ENCODE data around the gene ALK.

The ALK gene

DNA sequence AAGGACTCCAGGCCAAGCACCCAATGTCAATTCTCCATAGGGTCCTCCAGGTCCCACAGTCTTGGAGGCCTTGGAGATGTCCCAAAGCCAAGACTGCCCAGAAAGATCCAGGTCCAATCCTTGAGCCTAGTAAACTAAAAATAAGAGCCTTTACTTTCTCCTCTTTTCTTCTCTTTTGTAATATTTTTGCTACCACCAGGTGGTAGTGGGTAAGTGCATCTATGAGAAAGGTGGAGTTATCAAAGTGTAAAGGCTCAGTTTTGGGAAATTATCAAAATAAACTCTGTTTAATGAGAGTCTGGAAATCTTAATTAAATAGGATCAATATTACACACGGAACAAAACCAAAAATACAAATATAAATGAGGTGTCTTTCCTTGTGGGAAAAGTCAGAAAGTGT, 276.4 kb downstream of the ALK start:
- no peak for DNase-seq (ENCODE audit: low read depth)

DNA sequence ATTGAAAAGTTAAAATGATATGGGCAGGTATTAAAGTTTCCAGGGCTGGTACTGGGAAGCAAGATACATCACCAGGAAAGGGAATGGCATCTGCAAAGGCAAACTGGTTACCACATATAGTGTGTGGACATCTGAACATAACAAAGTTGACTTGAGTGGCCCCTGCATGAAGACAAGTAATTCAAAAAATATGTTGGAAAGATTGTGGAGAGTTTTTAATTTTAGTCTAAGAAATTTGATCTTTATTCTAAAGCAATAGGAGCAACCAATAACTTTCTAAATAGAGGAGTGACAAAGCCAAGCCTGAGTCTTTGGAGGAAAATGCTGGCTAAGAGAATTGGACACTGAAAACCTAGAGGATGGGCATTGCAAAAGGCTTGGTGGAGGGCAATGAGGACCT, 278.2 kb downstream of the ALK start:
- no peak for DNase-seq (ENCODE audit: low read depth)

DNA sequence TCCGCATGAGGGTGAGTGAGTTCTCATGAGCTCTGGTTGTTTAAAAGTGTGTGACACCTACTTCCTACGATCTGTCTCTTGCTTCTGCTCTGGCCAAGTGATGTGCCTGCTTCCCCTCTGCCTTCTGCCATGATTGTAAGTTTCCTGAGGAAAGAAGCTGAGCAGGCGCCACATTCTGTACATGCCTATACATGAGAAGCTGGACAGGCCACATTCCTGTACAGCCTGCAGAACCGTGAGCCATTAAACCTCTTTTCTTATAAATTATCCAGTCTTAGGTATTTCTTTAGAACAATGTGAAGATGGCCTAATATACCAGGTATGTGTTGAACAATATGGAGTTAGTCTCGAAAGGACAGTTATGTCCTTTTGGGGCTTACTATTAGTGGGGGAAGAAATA, 281.0 kb downstream of the ALK start:
- DNase-seq (ENCODE audit: low read depth): no peak

DNA sequence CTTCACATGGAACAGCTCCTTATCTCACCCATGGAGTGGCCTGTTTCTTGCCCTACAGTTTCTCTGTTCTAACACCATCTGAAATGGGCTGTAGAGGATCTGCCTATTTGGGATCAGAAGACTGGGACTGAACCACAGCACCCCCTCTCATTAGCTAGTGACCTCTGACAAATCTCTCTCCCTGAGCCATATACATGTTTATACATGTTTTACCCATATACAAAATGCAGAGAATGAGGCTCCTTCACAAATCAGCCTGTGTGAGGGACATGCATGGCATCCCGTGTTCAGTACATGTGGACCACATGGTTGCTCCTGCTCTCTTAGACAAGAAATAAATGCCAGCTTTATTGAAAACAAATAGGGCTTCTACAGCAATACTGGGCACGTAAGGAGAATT, 282.7 kb downstream of the ALK start:
- no peak for DNase-seq (ENCODE audit: low read depth)

DNA sequence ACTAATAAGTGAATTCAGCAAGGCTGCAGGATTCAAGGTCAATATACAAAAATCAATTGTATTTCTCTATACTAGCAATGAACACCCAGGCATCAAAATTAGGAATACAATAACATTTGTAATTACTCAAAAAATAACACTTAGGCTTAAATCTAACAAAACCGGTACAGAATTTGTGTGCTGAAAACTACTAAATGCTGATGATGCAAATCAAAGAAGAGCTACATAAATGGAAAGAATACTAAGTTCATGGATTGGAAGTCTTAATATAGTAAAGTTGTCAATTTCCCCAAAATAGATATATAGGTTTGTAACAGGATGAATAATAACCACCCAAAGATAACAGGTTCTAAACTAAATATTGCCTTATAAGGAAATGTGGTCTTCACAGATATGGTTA, 286.5 kb downstream of the ALK start:
- no peak for DNase-seq (ENCODE audit: low read depth)

DNA sequence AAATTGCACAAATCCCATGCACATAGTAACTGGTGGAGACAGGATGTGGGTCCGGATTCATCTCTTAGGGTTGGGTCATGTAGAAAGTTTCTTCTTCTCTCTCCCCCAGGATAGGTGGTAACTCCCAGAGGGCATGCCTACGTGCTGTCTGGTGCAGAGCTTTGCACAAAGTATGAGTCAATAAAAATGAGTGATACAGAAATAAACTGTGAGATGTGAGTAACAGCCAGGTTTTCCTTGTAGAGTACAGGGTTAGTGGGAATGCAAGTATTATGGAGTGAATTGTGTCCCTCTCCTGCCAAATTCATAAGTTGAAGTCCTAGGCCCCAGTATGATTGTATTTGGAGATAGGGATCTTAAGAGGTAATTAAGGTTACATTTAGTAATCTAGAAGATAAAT, 289.4 kb downstream of the ALK start:
- peak; percentile 21 for DNase-seq (ENCODE audit: low read depth)

DNA sequence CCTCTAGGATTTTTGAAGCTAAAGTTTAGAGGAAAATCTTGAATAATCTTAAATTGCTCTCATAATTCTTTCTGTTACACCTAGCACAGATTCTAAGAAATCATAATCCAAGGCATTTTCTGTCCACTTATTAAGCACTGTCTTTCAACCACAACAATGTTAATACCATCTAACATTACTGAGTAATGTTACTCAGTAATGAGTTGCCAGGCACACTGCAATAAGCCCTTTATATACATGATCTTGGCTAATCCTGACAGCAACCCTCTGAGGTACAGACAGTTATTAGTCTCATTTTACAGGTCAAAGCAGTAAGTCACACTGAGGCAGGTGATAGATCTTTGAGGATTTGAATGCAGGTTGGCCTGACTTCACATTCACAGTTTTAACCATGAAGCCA, 291.9 kb downstream of the ALK start:
- no peak for DNase-seq (ENCODE audit: low read depth)

DNA sequence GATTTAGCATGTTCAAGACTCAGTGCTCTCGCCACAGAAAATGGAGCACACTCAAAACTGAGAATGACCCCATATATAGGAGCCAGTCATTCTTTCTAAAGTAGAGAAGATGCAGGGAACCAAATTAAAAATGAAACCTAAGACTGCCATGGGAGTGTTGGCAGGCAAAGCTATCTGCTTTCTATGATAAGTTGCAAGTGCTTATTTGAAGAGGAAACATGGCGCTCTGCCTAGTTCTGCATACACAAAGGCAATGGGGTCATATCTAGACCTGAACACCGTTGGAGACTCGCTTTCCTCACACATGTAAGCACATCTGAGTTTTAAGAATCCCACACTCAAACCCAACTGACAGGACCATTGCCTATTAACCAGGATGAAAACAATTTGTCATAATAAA, 292.5 kb downstream of the ALK start:
- DNase-seq (ENCODE audit: low read depth): no peak

DNA sequence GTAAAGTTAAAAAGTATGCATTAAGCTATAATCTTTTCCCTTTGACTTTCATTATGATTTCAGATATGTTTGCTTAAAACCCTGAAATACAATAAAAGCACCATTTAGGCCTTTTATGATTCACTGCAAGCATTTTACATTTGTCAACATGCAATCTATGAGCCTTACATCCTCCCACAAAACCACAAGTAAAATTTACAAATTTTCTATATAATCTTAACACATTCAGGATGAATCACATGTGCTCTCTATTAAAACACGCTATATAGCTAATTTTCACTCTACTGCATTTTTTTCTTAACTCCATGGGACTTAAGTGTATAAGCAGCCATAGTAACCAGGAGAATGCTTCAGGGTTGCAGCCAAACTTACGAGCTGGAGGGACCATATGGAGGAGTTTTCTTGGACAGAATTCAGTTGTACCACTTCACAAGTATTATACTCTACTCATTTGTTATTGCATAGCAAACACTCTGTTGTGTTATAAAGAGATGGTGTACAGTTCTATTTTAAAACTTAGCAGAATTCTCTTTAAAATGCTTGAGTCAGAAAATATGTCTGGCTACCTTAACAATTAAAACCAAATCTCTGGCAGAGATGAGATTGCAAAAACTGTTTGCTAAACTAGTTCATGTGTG, 293.2 kb downstream of the ALK start:
- DNase-seq (ENCODE audit: low read depth): no peak

DNA sequence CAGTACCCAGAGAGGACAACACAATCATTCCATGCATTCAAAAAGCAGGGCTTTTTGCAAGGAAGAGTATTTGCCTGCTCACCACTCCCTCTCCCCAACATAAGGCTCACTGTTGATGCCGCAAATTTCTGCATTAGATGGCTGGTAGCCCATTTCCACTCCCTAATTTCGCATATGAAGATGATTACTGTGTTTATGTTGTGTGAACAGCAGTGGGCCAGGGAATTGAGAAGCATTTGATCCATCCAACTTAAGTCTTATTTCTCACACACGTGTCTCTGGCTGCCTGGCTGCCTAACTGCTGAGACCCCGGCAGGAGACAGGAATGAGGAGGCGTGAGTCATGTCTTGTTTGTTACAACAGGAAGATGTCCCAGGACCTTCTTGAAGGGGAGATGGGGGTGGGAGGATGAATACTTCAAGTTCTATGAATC, 294.1 kb downstream of the ALK start:
- no peak for DNase-seq (ENCODE audit: low read depth)

DNA sequence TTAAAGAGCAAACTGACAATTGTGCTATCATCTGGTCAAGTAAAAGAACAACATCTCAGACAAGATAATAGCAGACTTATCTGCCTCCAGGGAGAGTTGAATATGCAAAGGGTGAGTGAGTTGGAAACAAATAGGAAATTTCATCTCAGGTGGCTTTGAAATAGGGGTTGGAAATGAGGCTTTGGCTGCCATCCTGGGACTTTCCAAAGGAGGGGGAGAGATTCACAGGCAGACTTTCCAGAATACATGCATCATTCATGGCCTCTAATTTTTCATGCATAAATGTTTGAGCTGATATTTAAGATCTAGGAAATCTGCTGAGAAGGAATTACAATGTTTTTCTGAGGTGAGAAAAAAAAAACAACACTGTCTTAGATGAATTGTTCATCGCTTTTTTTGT, 300.5 kb downstream of the ALK start:
- DNase-seq (ENCODE audit: low read depth): no peak

DNA sequence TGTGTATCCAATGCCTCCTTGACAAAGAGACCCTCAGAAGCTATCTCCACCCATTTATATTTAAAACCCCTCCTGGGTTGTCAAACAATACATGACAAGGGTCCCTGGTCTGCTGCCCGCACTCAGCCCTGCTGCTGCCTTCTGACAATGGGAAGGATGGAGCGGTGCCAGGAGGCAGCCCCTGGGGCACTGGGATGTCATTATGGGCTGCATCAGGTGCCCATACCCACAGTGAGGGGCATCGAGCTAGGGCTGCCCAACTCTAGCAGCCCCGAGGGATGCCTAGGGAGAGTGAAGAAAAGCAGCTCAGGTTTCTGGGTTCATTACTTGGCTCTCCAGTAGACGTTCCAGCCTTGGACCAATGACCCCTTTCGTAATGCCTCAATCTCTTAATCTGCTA, 301.7 kb downstream of the ALK start:
- DNase-seq (ENCODE audit: low read depth): no peak

DNA sequence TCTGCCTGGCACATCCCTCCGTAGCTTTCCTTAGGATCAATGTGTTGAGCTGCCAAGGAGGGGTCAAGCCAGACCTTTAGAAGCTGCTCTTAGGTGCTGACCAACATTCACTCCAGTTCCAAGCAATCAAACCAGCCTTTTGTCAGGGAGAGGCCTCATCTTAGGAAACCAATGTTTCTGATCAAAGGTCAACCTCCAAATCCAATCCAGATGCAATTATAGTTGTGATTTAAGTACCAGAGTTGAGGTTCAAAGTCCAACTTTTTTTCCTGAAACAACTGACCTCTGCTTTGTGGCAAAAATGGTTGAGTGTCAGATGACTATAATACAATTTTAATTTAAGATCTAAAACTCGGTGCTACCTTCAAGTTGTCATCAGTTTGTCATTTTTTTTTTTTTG, 303.4 kb downstream of the ALK start:
- DNase-seq (ENCODE audit: low read depth): no peak

DNA sequence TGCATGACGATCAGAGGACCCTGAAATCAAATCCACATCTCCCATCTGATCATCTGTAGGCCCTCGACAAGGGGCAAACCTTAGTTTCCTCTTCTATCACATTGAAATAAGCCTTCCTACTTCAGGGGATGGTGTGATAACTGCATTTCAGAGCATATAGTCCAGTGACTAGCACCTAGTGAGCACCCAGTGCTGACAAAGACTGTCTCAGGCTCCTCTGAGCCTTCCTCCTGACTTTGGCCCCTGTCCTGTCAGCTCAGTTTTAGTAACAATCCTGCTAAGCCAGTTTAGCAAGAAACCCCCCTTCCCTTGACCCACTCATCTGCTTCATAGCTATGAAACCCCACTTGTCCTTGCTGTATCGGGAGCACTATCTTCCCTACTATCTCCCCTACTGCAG, 304.0 kb downstream of the ALK start:
- no peak for DNase-seq (ENCODE audit: low read depth)

DNA sequence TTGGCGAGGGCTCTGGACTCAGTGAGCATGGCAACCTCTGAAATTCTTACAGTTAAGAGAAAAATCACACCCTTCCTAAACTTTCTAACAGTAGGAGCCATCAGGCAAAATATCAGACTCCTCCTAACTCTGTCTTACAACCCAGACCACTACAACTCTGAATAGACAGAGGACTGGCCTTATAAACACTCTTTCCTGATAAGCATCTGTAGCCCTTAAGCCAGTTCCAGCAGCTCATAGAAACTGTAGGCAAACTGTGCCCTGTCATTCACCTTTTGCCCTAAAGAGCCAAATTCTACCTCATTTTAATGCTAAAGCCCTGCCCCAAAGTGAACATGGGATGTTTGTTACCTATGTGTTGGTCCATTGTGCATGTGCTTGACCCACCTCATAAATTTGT, 304.8 kb downstream of the ALK start:
- no peak for DNase-seq (ENCODE audit: low read depth)

DNA sequence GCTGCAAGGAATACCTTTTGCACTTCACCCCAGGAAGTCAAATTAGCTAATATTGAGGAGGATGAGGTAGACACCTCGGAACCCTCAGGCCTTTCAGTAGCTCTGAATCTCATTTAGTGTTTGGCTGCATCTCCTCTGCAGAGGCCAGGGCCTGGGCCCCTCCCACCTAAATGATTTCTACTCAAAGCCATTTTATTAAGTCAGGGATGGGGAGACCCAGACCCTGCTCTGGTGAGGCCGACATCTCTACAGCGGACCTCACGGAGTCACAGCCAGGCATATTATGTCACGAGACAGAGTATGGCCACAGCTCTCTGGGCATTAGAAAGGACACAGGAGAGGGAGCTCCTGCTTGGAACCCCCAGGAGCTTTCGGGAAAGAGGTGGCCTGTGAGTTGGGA, 305.5 kb downstream of the ALK start:
- no peak for DNase-seq (ENCODE audit: low read depth)

DNA sequence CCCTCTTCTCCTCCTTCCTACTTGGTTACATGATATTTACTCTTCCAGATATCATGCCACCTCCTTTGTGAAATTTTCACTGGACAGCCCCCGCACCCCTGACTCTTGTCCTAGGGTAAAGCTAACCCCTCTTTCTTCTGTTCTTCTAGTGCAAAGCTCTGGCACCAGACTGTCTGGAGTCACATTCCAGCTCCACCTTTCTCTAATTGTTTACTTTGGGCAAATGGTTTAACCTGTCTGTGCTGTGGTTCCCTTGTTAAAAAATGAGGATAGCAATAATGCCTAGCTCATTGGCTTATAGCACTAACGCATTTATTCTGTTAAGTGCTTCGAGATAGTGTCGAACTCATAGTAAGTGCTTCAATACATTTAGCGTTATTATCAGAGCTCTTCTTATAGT, 306.2 kb downstream of the ALK start:
- DNase-seq (ENCODE audit: low read depth): no peak

DNA sequence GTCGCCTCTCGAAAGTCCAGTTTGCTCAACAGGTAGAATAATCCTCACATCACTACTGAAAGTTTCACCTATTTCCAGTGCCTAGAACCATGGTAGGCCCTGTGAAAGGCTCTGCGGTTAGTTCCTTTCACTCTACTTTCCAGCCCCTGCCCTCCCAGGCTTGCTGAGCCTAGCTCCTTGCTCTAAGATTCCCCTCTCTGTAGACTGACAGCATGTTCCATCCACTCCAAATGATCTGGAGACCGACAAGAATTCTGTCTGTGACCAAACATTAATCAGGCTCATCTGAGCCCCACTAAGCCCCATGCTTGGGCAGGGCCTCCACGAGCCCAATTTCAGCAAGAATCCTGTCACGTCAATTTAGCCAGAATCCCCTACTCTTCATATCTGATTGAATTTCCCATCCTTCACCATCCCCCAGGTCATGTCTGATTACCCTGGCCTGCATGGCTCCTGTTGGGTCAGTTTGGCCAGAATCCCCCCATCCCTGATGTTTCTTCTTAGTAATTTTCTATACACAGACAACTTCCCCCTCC, 307.0 kb downstream of the ALK start:
- DNase-seq (ENCODE audit: low read depth): no peak

DNA sequence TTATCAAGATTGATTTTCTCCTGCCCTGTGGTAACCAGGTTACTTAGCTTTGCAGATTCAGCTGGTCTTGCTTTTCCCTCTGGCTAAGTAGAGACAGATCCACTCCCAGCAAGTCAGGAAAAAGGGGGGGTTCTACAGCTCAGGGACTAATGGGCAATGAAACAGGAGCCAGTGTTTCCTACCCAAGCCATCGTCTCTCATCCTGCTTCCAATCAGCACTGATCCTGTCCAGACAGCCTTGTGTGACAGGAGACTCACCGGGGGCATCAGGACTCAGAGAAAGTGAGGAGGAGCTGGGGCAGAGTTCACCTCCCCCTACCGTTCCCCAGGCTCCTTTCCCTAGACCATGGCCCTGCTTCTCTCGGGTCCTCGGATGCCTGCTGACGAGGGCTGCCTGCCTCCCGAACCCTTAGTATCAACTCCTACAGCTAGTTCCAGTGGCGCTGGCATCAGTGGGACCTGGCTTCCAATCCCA, 307.6 kb downstream of the ALK start:
- DNase-seq (ENCODE audit: low read depth): no peak

DNA sequence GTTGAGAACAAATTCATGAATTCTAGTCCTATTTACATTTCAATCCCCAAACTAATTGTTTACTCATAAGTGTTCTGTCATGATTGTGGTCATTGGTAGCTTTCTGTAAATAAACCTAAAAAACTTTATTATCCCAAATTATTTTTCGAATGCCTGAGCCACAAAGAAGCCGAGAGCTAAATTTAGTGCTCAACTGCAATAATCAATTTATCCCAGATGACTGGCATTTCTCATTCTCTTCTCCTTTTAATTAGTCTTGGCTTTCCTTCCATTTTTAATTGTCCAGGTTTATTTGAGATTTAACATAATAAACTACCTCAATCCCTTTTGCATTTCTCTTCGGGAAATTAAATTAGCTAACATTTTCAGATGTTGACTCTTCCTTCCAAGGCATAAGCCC, 308.3 kb downstream of the ALK start:
- DNase-seq (ENCODE audit: low read depth): no peak

DNA sequence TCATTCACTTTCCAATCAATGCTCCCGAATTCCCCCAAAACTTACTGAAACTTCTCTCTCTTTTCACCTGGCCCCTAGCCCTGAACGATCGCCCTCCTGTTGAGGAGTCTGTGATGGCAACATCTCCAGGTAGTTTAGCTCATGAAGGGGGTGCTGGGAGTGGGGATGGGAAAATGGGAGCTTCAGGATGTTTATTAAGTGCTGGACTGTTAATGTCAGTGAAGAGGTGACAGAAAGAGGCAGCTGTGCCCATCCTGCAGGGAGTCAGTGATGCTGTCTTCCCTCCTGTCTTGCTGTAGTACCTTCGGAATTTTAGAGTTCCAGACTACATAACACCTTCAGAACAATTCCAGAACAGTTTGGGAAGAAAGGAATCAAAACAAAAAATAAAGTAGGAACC, 308.8 kb downstream of the ALK start:
- DNase-seq (ENCODE audit: low read depth): no peak

DNA sequence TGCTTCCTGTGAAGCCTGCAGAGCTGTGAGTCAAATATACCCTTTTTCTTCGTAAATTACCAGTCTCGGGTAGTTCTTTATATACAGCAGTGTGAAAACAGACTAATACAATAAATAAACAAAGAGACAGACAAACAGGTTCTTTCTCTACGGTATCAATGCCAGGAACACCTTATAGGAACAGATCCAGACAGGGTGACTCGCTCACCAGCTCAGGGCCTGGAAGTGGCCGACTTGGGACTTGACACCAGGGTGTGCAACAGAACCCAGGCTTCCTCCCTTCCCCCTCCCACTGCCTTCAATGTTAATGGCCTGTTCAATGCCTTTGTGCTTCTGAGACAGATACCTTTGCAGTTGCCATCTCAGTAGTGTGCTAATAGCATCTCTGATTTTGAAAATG, 309.5 kb downstream of the ALK start:
- no peak for DNase-seq (ENCODE audit: low read depth)

DNA sequence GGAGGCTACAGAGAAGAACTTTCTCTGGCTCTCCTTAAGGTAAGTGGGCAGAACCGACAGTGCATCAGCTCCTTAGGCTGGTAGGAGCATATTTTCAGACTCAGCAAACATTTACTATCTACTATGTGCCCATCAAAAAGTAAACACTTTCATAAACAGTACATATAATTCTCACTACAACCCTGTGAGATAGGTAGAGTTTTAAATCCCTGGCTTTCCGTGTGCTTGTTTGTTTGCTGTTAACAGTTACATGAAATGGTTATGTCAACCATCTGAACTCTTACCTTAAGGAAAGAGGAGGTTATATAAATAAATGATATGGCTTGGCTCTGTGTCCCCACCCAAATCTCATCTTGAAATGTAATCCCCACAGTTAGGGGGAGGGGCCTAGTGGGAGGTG, 310.1 kb downstream of the ALK start:
- DNase-seq (ENCODE audit: low read depth): no peak

DNA sequence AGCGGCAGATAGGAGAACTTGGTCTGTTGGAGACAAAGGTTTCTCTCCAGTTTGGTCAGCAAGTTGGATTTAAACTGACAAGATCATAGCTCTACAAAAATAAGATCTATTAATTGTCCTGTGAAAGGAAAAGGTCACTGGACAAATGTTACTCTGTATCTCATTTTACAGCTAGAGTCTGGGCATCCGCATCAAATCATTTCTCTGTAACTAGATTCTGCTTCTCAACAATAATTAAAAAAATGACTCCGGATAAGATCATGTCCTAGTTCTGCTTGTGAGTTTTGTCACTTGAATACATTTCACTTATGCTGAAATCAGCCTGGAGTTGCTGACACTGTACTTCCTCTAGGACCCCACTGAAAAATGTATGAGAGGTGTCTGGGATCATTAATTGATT, 310.8 kb downstream of the ALK start:
- DNase-seq (ENCODE audit: low read depth): no peak

DNA sequence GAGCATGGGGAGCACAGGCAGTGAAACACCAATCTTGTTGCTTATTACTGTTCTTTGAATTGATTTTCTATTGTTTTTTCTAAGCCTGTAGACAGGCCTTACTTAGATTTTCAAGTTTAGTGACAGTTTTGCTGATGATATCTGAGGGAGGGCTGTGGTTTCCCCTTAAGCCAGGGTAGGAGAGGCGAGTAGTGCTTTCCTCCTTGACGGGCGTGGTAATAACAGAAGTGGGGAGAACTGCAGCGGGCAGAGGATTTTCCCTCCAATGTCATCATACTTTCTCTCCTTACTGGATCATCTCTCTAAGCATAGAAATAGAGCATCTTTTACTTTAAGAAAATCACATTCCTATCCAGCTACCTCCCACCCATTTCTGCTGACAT, 314.4 kb downstream of the ALK start:
- DNase-seq (ENCODE audit: low read depth): no peak

Measured in stromal cell of bone marrow (primary cell).